Loucy (cell line): Measurements from ENCODE around the gene NEK4.

Experiments
- H2AFZ ChIP-seq: fragments of 200-600 bp; sonication (generic); 2 replicates; pipeline ENCODE4 v1.6.0; 2016; ENCODE audit warnings: antibody characterized with exemption, mild to moderate bottlenecking, low read length, moderate library complexity
- H3F3A ChIP-seq: fragments of 200-600 bp; 2 replicates; pipeline ENCODE4 v1.6.0; 2016; ENCODE audit warnings: antibody characterized with exemption, low read depth, mild to moderate bottlenecking
- H3K27me3 ChIP-seq: fragments of 200-600 bp; sonication (generic); 2 replicates; pipeline ENCODE4 v1.6.1; 2014; ENCODE audit warnings: low read length, mild to moderate bottlenecking; ENCODE audit not compliant: insufficient read depth, poor library complexity, severe bottlenecking
- H3K36me3 ChIP-seq: fragments of 200-600 bp; sonication (generic); 2 replicates; pipeline ENCODE4 v1.6.1; 2016; ENCODE audit warnings: low read length; ENCODE audit not compliant: insufficient read depth
- H3K4me1 ChIP-seq: fragments of 200-600 bp; sonication (generic); 2 replicates; pipeline ENCODE4 v1.5.1; 2014; ENCODE audit warnings: low read length, mild to moderate bottlenecking; ENCODE audit not compliant: insufficient read depth, poor library complexity, severe bottlenecking
- H3K4me2 ChIP-seq: fragments of 200-600 bp; sonication (generic); 2 replicates; pipeline ENCODE4 v1.6.0; 2014; ENCODE audit warnings: antibody characterized with exemption, low read length, low read depth, mild to moderate bottlenecking; ENCODE audit not compliant: poor library complexity, severe bottlenecking
- H3K4me3 ChIP-seq: fragments of 200-600 bp; sonication (generic); 2 replicates; pipeline ENCODE4 v1.5.1; 2014; ENCODE audit warnings: low read length, mild to moderate bottlenecking, mixed read lengths; ENCODE audit not compliant: poor library complexity, severe bottlenecking
- H3K79me2 ChIP-seq: fragments of 200-600 bp; sonication (generic); 2 replicates; pipeline ENCODE4 v1.6.1; 2014; ENCODE audit warnings: low read length; ENCODE audit not compliant: insufficient read depth
- H3K9ac ChIP-seq: fragments of 200-600 bp; sonication (generic); 2 replicates; pipeline ENCODE4 v1.6.0; 2014; ENCODE audit warnings: mild to moderate bottlenecking, low read depth, low read length, moderate library complexity; ENCODE audit not compliant: poor library complexity, severe bottlenecking
- H3K9me2 ChIP-seq: fragments of 200-600 bp; sonication (generic); replicated peaks from 2 replicates; pipeline ENCODE4 v1.6.1; 2016; ENCODE audit warnings: low read depth, low read length, mixed read lengths
- H3K9me3 ChIP-seq: fragments of 200-600 bp; sonication (generic); 2 replicates; pipeline ENCODE4 v1.6.1; 2014; ENCODE audit warnings: mild to moderate bottlenecking, antibody characterized with exemption, low read length, low read depth; ENCODE audit not compliant: insufficient read depth
- H4K20me1 ChIP-seq: fragments of 200-600 bp; sonication (generic); 2 replicates; pipeline ENCODE4 v1.6.0; 2014; ENCODE audit warnings: antibody characterized with exemption, low read length, mild to moderate bottlenecking; ENCODE audit not compliant: insufficient read depth, poor library complexity, severe bottlenecking
- CTCF ChIP-seq: fragments of 200-600 bp; sonication (generic); conservative IDR thresholded peaks from 2 replicates; pipeline ENCODE4 v1.5.1; 2014; ENCODE audit warnings: mild to moderate bottlenecking, antibody characterized with exemption, low read length
- EZH2phosphoT487 ChIP-seq: fragments of 200-600 bp; IDR thresholded peaks from 2 replicates; pipeline ENCODE4 v1.6.1; 2018; ENCODE audit warnings: antibody characterized with exemption, mild to moderate bottlenecking, moderate library complexity, borderline replicate concordance

The NEK4 gene

DNA sequence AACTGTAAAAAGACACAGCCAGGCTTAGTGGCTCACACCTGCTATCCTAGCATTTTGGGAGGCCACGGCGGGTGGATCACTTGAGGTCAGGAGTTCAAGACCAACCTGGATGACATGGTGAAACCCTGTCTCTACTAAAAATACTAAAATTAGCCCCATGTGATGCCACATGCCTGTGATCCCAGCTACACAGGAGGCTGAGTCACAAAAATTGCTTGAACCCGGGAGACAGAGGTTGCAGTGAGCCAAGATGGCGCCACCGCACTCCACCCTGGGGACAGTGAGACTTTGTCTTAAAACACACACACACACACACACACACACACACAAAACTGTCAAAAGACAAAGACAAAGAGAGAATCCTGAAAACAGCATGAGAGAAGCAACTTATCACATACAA, 46.8 kb downstream of the NEK4 start:
- H3K4me1 ChIP-seq = peaks cover 23% of the 10 kb centered on the region
- peaks cover 6% of the 10 kb centered on the region; the same call in 1 of the 2 replicates for H3K9me3 ChIP-seq
- H3K9ac ChIP-seq = no peak overlapping the region

GRCh38 chr3:52722491-52722890, 48.2 kb downstream of the NEK4 start:
- peaks cover 23% of the 10 kb centered on the region for H3K4me1 ChIP-seq
- no peak for TF ChIP-seq EZH2phosphoT487
- no peak for TF ChIP-seq CTCF
- no peaks in the 10 kb centered on the region for H3K79me2 ChIP-seq
- H3K9me3 ChIP-seq = no peaks in the 10 kb centered on the region; the same call in 1 of the 2 replicates
- no peaks in the 10 kb centered on the region for H3K9me2 ChIP-seq
- no peaks in the 10 kb centered on the region for H3K27me3 ChIP-seq
- no peak overlapping the region for H3K4me2 ChIP-seq
- no peak overlapping the region for H3K9ac ChIP-seq
- no peak overlapping the region for H2AFZ ChIP-seq
- H3K36me3 ChIP-seq = no peaks in the 10 kb centered on the region
- H4K20me1 ChIP-seq = no peaks in the 10 kb centered on the region
- H3F3A ChIP-seq = peaks cover 8% of the 10 kb centered on the region
- H3K4me3 ChIP-seq = no peak overlapping the region

More for the DNA sequence above, 46.8 kb downstream of the NEK4 start:
- Histone ChIP-seq H3F3A (peaks cover 8% of the 10 kb centered on the region), H3K4me3 (no peak overlapping the region), H2AFZ (no peak overlapping the region), H3K9me2 (no peaks in the 10 kb centered on the region), H4K20me1 (no peaks in the 10 kb centered on the region), H3K79me2 (no peaks in the 10 kb centered on the region), H3K36me3 (no peaks in the 10 kb centered on the region), H3K27me3 (no peaks in the 10 kb centered on the region), H3K4me2 (no peak overlapping the region)
- TF ChIP-seq CTCF (no peak), EZH2phosphoT487 (no peak)

GRCh38 chr3:52721730-52722008, 49.1 kb downstream of the NEK4 start:
- peaks cover 23% of the 10 kb centered on the region for H3K4me1 ChIP-seq
- no peaks in the 10 kb centered on the region for H4K20me1 ChIP-seq
- peak overlapping the region; percentile 17 for H3K4me3 ChIP-seq
- no peaks in the 10 kb centered on the region for H3K9me2 ChIP-seq
- H3K9me3 ChIP-seq = no peaks in the 10 kb centered on the region; the same call in 1 of the 2 replicates
- peaks cover 8% of the 10 kb centered on the region for H3F3A ChIP-seq
- H3K9ac ChIP-seq = peak overlapping the region; percentile 29
- no peaks in the 10 kb centered on the region for H3K36me3 ChIP-seq
- H3K79me2 ChIP-seq = no peaks in the 10 kb centered on the region
- H2AFZ ChIP-seq = no peak overlapping the region
- no peaks in the 10 kb centered on the region for H3K27me3 ChIP-seq
- H3K4me2 ChIP-seq = peak overlapping the region; percentile 59
- TF ChIP-seq CTCF (no peak), EZH2phosphoT487 (no peak)
